K562 (cell line): ENCODE measurements around the gene KRTAP9-8. TPM values are rescaled to one million over a fixed set of nuclear protein-coding genes. Genes with fewer than 3 reads are reported as not detected.

Experiments used
- ATAC-seq: fragments of 200-7000 bp; cut with Tn5 transposase; 3 replicates; pipeline ENCODE4 v1.9.1; 2020; ENCODE audit warnings: moderate library complexity
- BruUV-seq: library from RNA; stranded (reverse); fragments of 400-500 nt; replicated peaks from 2 replicates; lab custom pipeline; 2021; lab: Mats Ljungman, UMichigan
- CTCF ChIA-PET: fragments of 300-600 bp; formaldehyde crosslinking; extraction: SDS; loops from one replicate; lab custom pipeline; 2021; ENCODE audit warnings: low intra/inter-chr PET ratio; lab: Yijun Ruan, JAX
- POLR2A ChIA-PET: fragments of 300-600, 350-650 bp; sonication (Branson Sonifier 250); formaldehyde crosslinking; extraction: SDS; loops from one replicate; lab custom pipeline; 2021; ENCODE audit warnings: antibody characterized with exemption, inconsistent platforms; lab: Yijun Ruan, JAX
- DNase-seq, 4 experiments: peaks; one replicate each; pipeline versions ENCODE4 v3.0.0 to v3.0.0-alpha.2; 2011 to 2018; ENCODE audit warnings: low spot score in 3 of 4, mixed read lengths in 3 of 4; ENCODE audit errors: extremely low read depth in 1 of 4
- FAIRE-seq: peaks from 2 replicates; lab custom pipeline; 2011; peaks lifted over from hg19 to GRCh38; lab: Jason Lieb, UNC
- H2AFZ ChIP-seq: 2 replicates; pipeline ENCODE4 v1.6.0; 2011; ENCODE audit warnings: low read depth, low read length, control low read depth, inconsistent platforms
- H3K27ac ChIP-seq: fragments of 200-600 bp; 3 replicates; pipeline ENCODE4 v1.8.0; 2011; ENCODE audit warnings: low read depth, mild to moderate bottlenecking, control low read depth, inconsistent platforms, low read length, moderate library complexity, mixed read lengths; ENCODE audit errors: extremely low read depth
- H3K27me3 ChIP-seq, 2 experiments: fragments of 300-600 bp in 1 of 2; 2 replicates in 1 of 2; 3 replicates in 1 of 2; pipeline versions ENCODE4 v1.6.0 to v1.8.0; 2011; ENCODE audit warnings: inconsistent platforms in 2 of 2, low read length in 2 of 2, mild to moderate bottlenecking in 1 of 2, mixed read lengths in 1 of 2, moderate library complexity in 1 of 2; ENCODE audit not compliant: control insufficient read depth in 2 of 2, insufficient read depth in 2 of 2
- H3K36me3 ChIP-seq: fragments of 300-600 bp; 3 replicates; pipeline ENCODE4 v1.8.0; 2011; ENCODE audit warnings: mild to moderate bottlenecking, low read length, inconsistent platforms; ENCODE audit not compliant: control insufficient read depth, insufficient read depth
- H3K4me1 ChIP-seq, 2 experiments: fragments of 200-600 bp in 1 of 2; replicated peaks in 1 of 2; 2 replicates in 1 of 2; 3 replicates in 1 of 2; pipeline versions ENCODE4 v1.5.1 to v1.8.0; 2011; ENCODE audit warnings: inconsistent platforms in 2 of 2, low read length in 2 of 2, mild to moderate bottlenecking in 1 of 2, mixed read lengths in 1 of 2, moderate library complexity in 1 of 2; ENCODE audit not compliant: control insufficient read depth in 2 of 2, insufficient read depth in 2 of 2
- H3K4me2 ChIP-seq: 2 replicates; pipeline ENCODE4 v1.6.1; 2011; ENCODE audit warnings: low read length, control low read depth, inconsistent platforms, mixed read lengths; ENCODE audit not compliant: insufficient read depth
- H3K4me3 ChIP-seq: fragments of 200-600 bp; sonication (generic), shearing (Covaris generic); 2 replicates; pipeline ENCODE4 v1.5.1; 2016; ENCODE audit warnings: control low read depth, inconsistent platforms
- H3K79me2 ChIP-seq: fragments of 200-600 bp; 3 replicates; pipeline ENCODE4 v1.8.0; 2011; ENCODE audit warnings: low read length, inconsistent platforms; ENCODE audit not compliant: control insufficient read depth, insufficient read depth
- H3K9ac ChIP-seq, 2 experiments: 2 replicates each; pipeline versions ENCODE4 v1.6.0 to v1.6.1; 2011; ENCODE audit warnings: low read depth in 2 of 2, low read length in 2 of 2, control low read depth in 1 of 2, inconsistent platforms in 1 of 2, mild to moderate bottlenecking in 1 of 2, mixed read lengths in 1 of 2; ENCODE audit not compliant: insufficient read depth in 1 of 2
- H3K9me1 ChIP-seq: one replicate; pipeline ENCODE4 v1.6.0; 2011; ENCODE audit warnings: inconsistent platforms, mild to moderate bottlenecking, low read length, moderate library complexity; ENCODE audit not compliant: control insufficient read depth, insufficient read depth
- H3K9me3 ChIP-seq: replicated peaks from 2 replicates; pipeline ENCODE4 v1.5.1; 2011; ENCODE audit warnings: low read depth, low read length, inconsistent platforms; ENCODE audit not compliant: control insufficient read depth, insufficient read depth
- H4K20me1 ChIP-seq: replicated peaks from 2 replicates; pipeline ENCODE4 v1.6.1; 2011; ENCODE audit warnings: low read length, inconsistent platforms, mixed read lengths; ENCODE audit not compliant: control insufficient read depth, insufficient read depth
- CBX3 ChIP-seq, 2 experiments: IDR thresholded peaks; 1 replicate in 1 of 2; 2 replicates in 1 of 2; pipeline ENCODE4 v1.6.1; 2012; ENCODE audit warnings: inconsistent platforms in 2 of 2, low read length in 2 of 2, borderline replicate concordance in 1 of 2, control low read depth in 1 of 2
- CREBBP ChIP-seq: IDR thresholded peaks from one replicate; pipeline ENCODE4 v1.6.1; 2012; ENCODE audit warnings: low read depth, mild to moderate bottlenecking, control low read depth, inconsistent platforms, low read length
- HDAC8 ChIP-seq: fragments of 450-650 bp; IDR thresholded peaks from 2 replicates; pipeline ENCODE4 v1.6.1; 2016; ENCODE audit warnings: mild to moderate bottlenecking, missing genetic modification characterization, moderate library complexity, missing compliant biosample characterization
- NFYB ChIP-seq: IDR thresholded peaks from 2 replicates; pipeline ENCODE4 v1.6.1; 2011; ENCODE audit warnings: mild to moderate bottlenecking, moderate library complexity; ENCODE audit not compliant: insufficient read length; ENCODE audit errors: extremely low read depth
- RB1 ChIP-seq: fragments of 450-650 bp; IDR thresholded peaks from 2 replicates; pipeline ENCODE4 v1.6.1; 2017; ENCODE audit warnings: low read depth, mild to moderate bottlenecking
- SMAD3 ChIP-seq: fragments of 450-650 bp; formaldehyde crosslinking; conservative IDR thresholded peaks from 2 replicates; pipeline ENCODE4 v1.4.0; 2020; ENCODE audit warnings: mild to moderate bottlenecking
- STAG1 ChIP-seq: sonication (generic); formaldehyde crosslinking; IDR thresholded peaks from 2 replicates; pipeline ENCODE4 v1.5.0; 2020; ENCODE audit warnings: missing genetic modification reagents, borderline replicate concordance
- ZNF146 ChIP-seq: IDR thresholded peaks from one replicate; pipeline ENCODE4 v1.6.1; 2018; ENCODE audit warnings: missing compliant biosample characterization; ENCODE audit not compliant: unreplicated experiment
- ZNF232 ChIP-seq: sonication (generic); formaldehyde crosslinking; IDR thresholded peaks from 2 replicates; pipeline ENCODE4 v1.8.0; 2022; ENCODE audit warnings: mild to moderate bottlenecking, missing genetic modification reagents
- ZNF707 ChIP-seq: fragments of 250-450 bp; sonication (Bioruptor Pico); conservative IDR thresholded peaks from 2 replicates; pipeline ENCODE4 v1.8.0; 2022; ENCODE audit warnings: inconsistent platforms, mild to moderate bottlenecking, moderate library complexity
- WGBS: fragments of 100-300 bp; shearing (Covaris generic); methylation state at CpG from one replicate; pipeline ENCODE4 v1.1.6; 2016; ENCODE audit warnings: low coverage, mixed read lengths; ENCODE audit not compliant: insufficient coverage; ENCODE audit errors: missing lambda C conversion rate; 5-methylcytosine and 5-hydroxymethylcytosine counted together
- in situ Hi-C: fragments of 300-500 bp; cut with MboI; formaldehyde crosslinking; loops from 4 replicates; pipeline ENCODE4 v1.15.0; 2018; ENCODE audit warnings: inconsistent platforms, mixed read lengths
- intact Hi-C: fragments of 100-400 bp; cut with micrococcal nuclease; formaldehyde crosslinking; loops from 2 replicates; pipeline ENCODE4 v1.14.2; 2022
- polyA plus RNA-seq, 8 experiments: library from polyadenylated mRNA; depleted of rRNA in 4 of 8; stranded (reverse) in 5 of 8; unstranded in 3 of 8; fragments of >200 nt; fragmentation: Nextera tagmentation in 2 of 8; fragmentation: Illumina TruSeq in 1 of 8; extraction: Ambion mirVana in 2 of 8; extraction: Trizol in 1 of 8; gene quantifications; 2 replicates each; pipeline versions ENCODE4 v1.2.1 to v1.2.3, GENCODE V29; 2011 to 2014; ENCODE audit warnings: inconsistent platforms in 1 of 8, missing spikeins in 1 of 8
- total RNA-seq, 7 experiments: library from RNA; depleted of rRNA in 6 of 7; stranded (reverse); fragments of >200 nt in 6 of 7; fragmentation: Illumina TruSeq in 2 of 7; extraction: Trizol in 2 of 7; gene quantifications; 2 replicates each; pipeline versions ENCODE4 v1.2.1 to v1.2.3, GENCODE V29; 2011 to 2021; ENCODE audit warnings: low replicate concordance in 1 of 7
- TF ChIP-seq, protein P1 (sequence below): sonication (generic); formaldehyde crosslinking; IDR thresholded peaks from 2 replicates; pipeline ENCODE4 v1.9.0; 2022; ENCODE audit warnings: mild to moderate bottlenecking, missing genetic modification reagents
- TF ChIP-seq, protein P2 (sequence below): fragments of 450-650 bp; IDR thresholded peaks from 2 replicates; pipeline ENCODE4 v1.6.1; 2016; ENCODE audit warnings: mild to moderate bottlenecking, moderate library complexity

KRTAP9-8 gene
- total and polyA plus RNA-seq, 9 of the 15 experiments (the other 6 are each of a cell fraction or from before 2014, with no cell fraction given): not detected

DNA sequence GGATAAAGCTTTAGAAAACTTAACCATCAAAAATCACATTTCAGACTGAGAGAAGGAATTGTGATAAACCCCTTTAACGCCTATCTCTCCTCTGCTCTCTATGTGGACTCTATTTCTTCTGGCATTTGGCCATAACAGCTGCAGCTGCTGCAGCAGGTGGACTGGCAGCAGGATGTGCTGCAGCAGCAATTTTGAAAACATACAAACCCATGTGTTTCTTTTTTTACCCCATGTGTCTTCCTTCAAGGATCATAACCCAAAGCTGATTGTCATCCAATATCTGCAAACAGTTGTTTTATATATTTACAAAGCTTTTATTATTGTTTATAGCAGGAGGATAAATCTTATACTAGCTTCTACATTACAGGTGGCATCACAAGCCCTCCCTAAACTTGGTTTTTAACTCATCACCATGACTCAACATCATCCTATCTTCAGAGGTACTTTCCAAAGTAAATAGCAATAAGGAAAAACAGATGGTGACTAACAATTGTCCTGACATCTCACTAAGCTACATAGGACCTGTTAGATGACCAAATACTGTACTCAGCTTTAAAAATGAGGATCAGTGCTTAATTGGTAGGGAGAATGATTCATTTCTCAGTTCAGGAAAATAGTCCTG is 25.8 kb upstream of the KRTAP9-8 start:
- Histone ChIP-seq H3K4me1 (no peaks in the 10 kb centered on the region; a peak in 1 of 5 replicates), H2AFZ (no peak overlapping the region), H3K79me2 (no peaks in the 10 kb centered on the region), H3K27ac (no peak overlapping the region), H4K20me1 (no peaks in the 10 kb centered on the region), H3K9ac (no peak overlapping the region), H3K4me3 (no peak overlapping the region), H3K9me1 (no peaks in the 10 kb centered on the region), H3K27me3 (peaks cover 0 to 15% of the 10 kb centered on the region in 2 experiments; a peak in 2 of 5 replicates), H3K4me2 (no peak overlapping the region), H3K9me3 (no peaks in the 10 kb centered on the region), H3K36me3 (no peaks in the 10 kb centered on the region)
- ChIA-PET POLR2A (no interaction called here), CTCF (no interaction called here)
- no peak for DNase-seq
- in situ Hi-C loops: no loop called here
- FAIRE-seq: no peak
- WGBS: 0% methylated on average over 1 of the region's 1 CpG
- intact Hi-C loops: no loop called here
- no peak for ATAC-seq
- BruUV-seq: no TSS peak
- TF ChIP-seq, protein P1, sequence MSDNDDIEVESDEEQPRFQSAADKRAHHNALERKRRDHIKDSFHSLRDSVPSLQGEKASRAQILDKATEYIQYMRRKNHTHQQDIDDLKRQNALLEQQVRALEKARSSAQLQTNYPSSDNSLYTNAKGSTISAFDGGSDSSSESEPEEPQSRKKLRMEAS (CRISPR knock-in tag): no peak
- TF ChIP-seq, protein P2, sequence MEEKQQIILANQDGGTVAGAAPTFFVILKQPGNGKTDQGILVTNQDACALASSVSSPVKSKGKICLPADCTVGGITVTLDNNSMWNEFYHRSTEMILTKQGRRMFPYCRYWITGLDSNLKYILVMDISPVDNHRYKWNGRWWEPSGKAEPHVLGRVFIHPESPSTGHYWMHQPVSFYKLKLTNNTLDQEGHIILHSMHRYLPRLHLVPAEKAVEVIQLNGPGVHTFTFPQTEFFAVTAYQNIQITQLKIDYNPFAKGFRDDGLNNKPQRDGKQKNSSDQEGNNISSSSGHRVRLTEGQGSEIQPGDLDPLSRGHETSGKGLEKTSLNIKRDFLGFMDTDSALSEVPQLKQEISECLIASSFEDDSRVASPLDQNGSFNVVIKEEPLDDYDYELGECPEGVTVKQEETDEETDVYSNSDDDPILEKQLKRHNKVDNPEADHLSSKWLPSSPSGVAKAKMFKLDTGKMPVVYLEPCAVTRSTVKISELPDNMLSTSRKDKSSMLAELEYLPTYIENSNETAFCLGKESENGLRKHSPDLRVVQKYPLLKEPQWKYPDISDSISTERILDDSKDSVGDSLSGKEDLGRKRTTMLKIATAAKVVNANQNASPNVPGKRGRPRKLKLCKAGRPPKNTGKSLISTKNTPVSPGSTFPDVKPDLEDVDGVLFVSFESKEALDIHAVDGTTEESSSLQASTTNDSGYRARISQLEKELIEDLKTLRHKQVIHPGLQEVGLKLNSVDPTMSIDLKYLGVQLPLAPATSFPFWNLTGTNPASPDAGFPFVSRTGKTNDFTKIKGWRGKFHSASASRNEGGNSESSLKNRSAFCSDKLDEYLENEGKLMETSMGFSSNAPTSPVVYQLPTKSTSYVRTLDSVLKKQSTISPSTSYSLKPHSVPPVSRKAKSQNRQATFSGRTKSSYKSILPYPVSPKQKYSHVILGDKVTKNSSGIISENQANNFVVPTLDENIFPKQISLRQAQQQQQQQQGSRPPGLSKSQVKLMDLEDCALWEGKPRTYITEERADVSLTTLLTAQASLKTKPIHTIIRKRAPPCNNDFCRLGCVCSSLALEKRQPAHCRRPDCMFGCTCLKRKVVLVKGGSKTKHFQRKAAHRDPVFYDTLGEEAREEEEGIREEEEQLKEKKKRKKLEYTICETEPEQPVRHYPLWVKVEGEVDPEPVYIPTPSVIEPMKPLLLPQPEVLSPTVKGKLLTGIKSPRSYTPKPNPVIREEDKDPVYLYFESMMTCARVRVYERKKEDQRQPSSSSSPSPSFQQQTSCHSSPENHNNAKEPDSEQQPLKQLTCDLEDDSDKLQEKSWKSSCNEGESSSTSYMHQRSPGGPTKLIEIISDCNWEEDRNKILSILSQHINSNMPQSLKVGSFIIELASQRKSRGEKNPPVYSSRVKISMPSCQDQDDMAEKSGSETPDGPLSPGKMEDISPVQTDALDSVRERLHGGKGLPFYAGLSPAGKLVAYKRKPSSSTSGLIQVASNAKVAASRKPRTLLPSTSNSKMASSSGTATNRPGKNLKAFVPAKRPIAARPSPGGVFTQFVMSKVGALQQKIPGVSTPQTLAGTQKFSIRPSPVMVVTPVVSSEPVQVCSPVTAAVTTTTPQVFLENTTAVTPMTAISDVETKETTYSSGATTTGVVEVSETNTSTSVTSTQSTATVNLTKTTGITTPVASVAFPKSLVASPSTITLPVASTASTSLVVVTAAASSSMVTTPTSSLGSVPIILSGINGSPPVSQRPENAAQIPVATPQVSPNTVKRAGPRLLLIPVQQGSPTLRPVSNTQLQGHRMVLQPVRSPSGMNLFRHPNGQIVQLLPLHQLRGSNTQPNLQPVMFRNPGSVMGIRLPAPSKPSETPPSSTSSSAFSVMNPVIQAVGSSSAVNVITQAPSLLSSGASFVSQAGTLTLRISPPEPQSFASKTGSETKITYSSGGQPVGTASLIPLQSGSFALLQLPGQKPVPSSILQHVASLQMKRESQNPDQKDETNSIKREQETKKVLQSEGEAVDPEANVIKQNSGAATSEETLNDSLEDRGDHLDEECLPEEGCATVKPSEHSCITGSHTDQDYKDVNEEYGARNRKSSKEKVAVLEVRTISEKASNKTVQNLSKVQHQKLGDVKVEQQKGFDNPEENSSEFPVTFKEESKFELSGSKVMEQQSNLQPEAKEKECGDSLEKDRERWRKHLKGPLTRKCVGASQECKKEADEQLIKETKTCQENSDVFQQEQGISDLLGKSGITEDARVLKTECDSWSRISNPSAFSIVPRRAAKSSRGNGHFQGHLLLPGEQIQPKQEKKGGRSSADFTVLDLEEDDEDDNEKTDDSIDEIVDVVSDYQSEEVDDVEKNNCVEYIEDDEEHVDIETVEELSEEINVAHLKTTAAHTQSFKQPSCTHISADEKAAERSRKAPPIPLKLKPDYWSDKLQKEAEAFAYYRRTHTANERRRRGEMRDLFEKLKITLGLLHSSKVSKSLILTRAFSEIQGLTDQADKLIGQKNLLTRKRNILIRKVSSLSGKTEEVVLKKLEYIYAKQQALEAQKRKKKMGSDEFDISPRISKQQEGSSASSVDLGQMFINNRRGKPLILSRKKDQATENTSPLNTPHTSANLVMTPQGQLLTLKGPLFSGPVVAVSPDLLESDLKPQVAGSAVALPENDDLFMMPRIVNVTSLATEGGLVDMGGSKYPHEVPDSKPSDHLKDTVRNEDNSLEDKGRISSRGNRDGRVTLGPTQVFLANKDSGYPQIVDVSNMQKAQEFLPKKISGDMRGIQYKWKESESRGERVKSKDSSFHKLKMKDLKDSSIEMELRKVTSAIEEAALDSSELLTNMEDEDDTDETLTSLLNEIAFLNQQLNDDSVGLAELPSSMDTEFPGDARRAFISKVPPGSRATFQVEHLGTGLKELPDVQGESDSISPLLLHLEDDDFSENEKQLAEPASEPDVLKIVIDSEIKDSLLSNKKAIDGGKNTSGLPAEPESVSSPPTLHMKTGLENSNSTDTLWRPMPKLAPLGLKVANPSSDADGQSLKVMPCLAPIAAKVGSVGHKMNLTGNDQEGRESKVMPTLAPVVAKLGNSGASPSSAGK: no peak
- TF ChIP-seq ZNF232 (CRISPR knock-in tag) (no peak), SMAD3 (CRISPR knock-in tag) (no peak), STAG1 (CRISPR knock-in tag) (no peak), ZNF707 (CRISPR knock-in tag) (no peak), CBX3 (IDR thresholded peaks at IDR 0.05; ENCODE audit: borderline replicate concordance in 1 of 2, low read length in 2 of 2) (no peak), CREBBP (no peak), ZNF146 (CRISPR knock-in tag) (no peak), HDAC8 (tag) (no peak), NFYB (no peak), RB1 (no peak)
